H7 (cell line): ENCODE results near the gene C5AR1. TPM values are rescaled to one million over a fixed set of nuclear protein-coding genes. Genes with fewer than 3 reads are reported as not detected.
"Not testable (repeated sequence)": the region's sequence is repeated elsewhere in the genome, so short reads cannot be mapped to it uniquely, and the experiment has no call there.

Experiments used
- DNase-seq: peaks from one replicate; pipeline ENCODE4 v3.0.0; 2012
- H3K27me3 ChIP-seq: 2 replicates; pipeline ENCODE4 v1.6.0; 2011; ENCODE audit warnings: mild to moderate bottlenecking, low read length; ENCODE audit not compliant: control insufficient read depth, insufficient read depth
- H3K36me3 ChIP-seq: replicated peaks from 2 replicates; pipeline ENCODE4 v1.5.1; 2011; ENCODE audit warnings: low read length; ENCODE audit not compliant: control insufficient read depth, insufficient read depth
- H3K4me3 ChIP-seq: 2 replicates; pipeline ENCODE4 v1.5.1; 2011; ENCODE audit warnings: low read depth, mild to moderate bottlenecking, control low read depth, low read length, moderate library complexity; ENCODE audit not compliant: insufficient read depth
- total RNA-seq: library from RNA; depleted of rRNA; stranded (reverse); fragments of >200 nt; shearing (Covaris generic); gene quantifications from 2 replicates; pipeline ENCODE4 v1.2.3, GENCODE V29; 2014

The C5AR1 gene
- total RNA-seq, 1 experiment from 2014 or later: 0.17 TPM

DNA sequence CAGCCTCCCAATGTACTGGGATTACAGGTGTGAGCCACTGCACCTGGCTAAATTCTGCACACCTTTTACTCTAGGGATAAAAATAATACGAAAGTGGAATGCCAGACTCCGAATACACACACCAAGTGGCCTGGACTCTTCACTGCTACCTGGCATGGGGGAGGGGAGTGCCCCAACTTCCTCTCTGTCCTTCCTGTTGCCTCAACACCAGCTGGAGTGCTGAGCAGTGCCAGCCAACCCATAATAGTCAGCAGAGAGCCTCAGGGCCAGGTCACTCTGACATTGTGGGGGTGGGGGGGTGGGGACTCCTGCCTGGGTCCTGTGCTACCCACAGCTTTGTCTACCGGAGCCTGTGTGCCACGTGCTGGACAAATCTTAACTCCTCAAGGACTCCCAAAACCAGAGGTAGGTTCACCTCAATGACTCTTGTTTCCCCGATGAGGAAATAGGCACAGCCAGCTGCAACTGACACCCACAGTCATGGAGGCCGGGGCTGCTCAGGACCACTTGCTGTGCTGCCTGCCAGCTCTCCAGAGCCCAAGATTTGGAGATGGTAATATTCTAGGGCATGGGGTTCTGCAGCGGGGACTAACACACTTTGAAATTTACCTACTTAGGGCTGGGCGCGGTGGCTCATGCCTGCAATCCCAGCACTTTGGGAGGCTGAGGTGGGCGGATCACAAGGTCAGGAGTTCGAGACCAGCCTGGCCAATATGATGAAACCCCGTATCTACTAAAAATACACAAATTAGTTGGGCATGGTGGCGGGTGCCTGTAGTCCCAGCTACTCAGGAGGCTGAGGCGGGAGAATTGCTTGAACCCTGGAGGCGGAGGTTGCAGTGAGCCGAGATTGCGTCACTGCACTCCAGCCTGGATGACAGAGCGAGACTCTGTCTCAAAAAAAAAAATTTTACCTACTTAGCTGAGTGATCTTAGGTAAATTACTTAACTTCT lies 27.4 kb downstream of the C5AR1 start:
- DNase-seq: peak; percentile 31
- H3K36me3 ChIP-seq, H3K27me3 ChIP-seq, H3K4me3 ChIP-seq: not testable (repeated sequence)

DNA sequence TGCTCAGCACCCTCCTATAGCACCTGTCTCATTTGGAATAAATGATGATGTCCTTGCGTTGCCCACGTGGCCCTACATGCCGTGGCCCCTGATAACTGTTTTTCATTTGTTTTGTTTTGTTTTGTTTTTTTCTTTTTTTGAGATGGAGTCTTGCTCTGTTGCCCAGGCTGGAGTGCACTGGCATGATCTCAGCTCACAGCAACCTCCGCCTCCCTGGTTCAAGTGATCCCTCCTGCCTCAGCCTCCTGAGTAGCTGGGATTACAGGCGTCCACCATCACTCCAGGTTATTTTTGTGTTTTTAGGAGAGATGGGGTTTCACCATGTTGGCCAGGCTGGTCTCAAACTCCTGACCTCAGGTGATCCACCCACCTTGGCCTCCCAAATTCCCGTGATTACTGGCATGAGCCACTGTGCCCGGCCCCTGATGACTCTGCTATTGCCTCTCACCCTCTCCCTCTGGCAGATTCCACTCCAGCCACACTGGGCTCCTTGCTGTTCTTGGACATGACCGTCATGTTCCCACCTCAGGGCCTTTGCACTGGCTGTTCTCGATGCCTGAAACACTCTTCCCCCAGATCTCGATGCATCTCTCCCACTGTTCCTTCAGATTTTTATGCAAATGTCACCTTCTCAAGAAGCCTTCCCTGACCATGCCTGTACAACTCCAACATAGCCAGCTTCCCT lies 29.7 kb downstream of the C5AR1 start:
- Histone ChIP-seq H3K4me3 (no peak overlapping the region), H3K27me3 (no peaks in the 10 kb centered on the region), H3K36me3 (no peaks in the 10 kb centered on the region)
- no peak for DNase-seq

- H3K4me3 ChIP-seq: no peak overlapping the region
- no peaks in the 10 kb centered on the region for H3K36me3 ChIP-seq
- no peak for DNase-seq
- H3K27me3 ChIP-seq: no peaks in the 10 kb centered on the region
Observed at GRCh38 chr19:47340477-47341208, 31.0 kb downstream of the C5AR1 start.

DNA sequence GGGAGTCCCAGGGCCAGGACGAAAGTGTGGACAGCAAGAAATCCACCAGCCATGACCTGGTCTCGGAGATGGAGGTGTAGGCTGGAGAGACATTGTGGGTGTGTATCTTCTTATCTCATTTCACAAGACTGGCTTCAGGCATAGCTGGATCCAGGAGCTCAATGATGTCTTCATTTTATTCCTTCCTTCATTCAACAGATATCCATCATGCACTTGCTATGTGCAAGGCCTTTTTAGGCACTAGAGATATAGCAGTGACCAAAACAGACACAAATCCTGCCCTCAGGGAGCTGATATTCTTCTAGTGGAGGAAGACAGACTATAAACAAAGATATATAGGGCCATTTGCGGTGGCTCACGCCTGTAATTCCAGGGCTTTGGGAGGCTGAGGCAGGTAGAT lies 32.1 kb downstream of the C5AR1 start:
- Histone ChIP-seq H3K36me3 (no peaks in the 10 kb centered on the region), H3K4me3 (no peak overlapping the region), H3K27me3 (no peaks in the 10 kb centered on the region)
- DNase-seq: no peak

GRCh38 chr19:47343194-47343802 lies 33.6 kb downstream of the C5AR1 start:
- Histone ChIP-seq H3K4me3 (no peak overlapping the region), H3K36me3 (no peaks in the 10 kb centered on the region), H3K27me3 (no peaks in the 10 kb centered on the region; the same call in 1 of the 2 replicates)
- DNase-seq: no peak

DNA sequence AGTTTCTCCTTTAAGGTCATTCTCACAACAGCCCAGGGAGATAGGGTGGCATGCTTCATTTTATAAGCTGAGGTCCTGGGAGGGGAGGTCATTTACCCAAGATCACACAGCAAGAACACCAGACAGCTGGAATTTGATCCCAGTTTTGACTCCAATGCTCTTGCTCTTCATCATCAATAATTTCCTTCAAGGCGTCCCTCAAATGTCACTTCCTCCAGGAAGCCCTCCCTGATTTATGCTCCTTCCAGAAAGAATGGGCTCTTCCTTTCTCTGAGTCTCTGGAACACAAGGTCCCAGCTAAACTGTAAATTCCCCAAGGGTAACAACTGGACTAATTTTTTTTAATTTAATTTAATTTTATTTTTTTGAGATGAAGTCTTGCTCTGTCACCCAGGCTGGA lies 34.8 kb downstream of the C5AR1 start:
- DNase-seq: no peak
- no peak overlapping the region for H3K4me3 ChIP-seq
- H3K36me3 ChIP-seq: no peaks in the 10 kb centered on the region
- peaks cover 3% of the 10 kb centered on the region; the same call in 1 of the 2 replicates for H3K27me3 ChIP-seq

DNA sequence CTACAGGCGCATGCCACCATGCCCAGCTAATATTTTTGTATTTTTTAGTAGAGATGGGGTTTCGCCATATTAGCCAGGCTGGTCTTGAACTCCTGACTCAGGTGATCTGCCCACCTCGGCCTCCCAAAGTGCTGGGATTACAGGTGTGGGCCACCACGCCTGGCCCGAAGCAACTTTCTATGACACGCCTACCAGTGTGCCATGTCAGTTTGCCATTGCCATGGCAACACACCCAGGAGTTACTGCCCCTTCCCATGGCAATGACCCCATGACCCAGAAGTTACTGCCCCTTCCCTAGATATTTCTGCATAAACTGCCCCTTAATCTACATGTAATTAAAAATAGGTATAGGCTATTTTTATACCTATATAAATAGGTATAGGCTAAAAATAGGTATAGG lies 36.4 kb downstream of the C5AR1 start:
- H3K27me3 ChIP-seq, H3K36me3 ChIP-seq, DNase-seq, H3K4me3 ChIP-seq: not testable (repeated sequence)

- peak within 1 kb of the TSS; percentile 55 for H3K4me3 ChIP-seq
- peaks cover 3% of the 10 kb centered on the region; the same call in 1 of the 2 replicates for H3K27me3 ChIP-seq
Observed at GRCh38 chr19:47348819-47349795, 39.4 kb downstream of the C5AR1 start, which contains the start of gene DHX34. Gene DHX34, plus strand, starts transcription at chr19:47349315. Its CDS starts 3,716 bp downstream, at chr19:47353031.

DNA sequence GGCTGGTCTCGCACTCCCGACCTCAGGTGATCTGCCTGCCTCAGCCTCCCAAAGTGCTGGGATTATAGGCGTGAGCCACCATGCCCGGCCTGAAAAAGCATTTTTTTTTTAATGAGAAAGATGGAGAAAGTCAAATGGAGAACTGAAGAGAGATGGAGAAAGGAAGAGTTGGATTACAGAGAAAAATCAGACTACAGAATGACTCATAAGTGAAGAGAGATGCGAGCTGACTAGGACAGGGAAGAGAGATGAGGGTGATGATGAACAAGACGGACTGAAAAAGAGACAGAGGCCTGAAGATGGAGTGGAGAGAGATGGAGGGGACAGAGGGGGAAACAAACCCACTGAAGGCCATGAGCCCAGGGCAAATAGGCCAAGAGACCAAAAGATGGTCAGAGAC lies 41.0 kb downstream of the C5AR1 start:
- no peak overlapping the region for H3K4me3 ChIP-seq
- H3K36me3 ChIP-seq: peaks cover 20% of the 10 kb centered on the region
- DNase-seq: no peak
- peaks cover 3% of the 10 kb centered on the region; the same call in 1 of the 2 replicates for H3K27me3 ChIP-seq

More at GRCh38 chr19:47348819-47349795, 39.4 kb downstream of the C5AR1 start, which contains the start of gene DHX34:
- H3K36me3 ChIP-seq: peaks cover 13% of the 10 kb centered on the region
- DNase-seq: peak; percentile 100

GRCh38 chr19:47351548-47351947 lies 41.9 kb downstream of the C5AR1 start:
- H3K4me3 ChIP-seq: no peak overlapping the region
- H3K27me3 ChIP-seq: peaks cover 3% of the 10 kb centered on the region; the same call in 1 of the 2 replicates
- peaks cover 23% of the 10 kb centered on the region for H3K36me3 ChIP-seq
- peak; percentile 88 for DNase-seq

GRCh38 chr19:47352095-47352494 lies 42.4 kb downstream of the C5AR1 start:
- H3K27me3 ChIP-seq: peaks cover 3% of the 10 kb centered on the region; the same call in 1 of the 2 replicates
- no peak overlapping the region for H3K4me3 ChIP-seq
- peaks cover 27% of the 10 kb centered on the region for H3K36me3 ChIP-seq
- peak; percentile 30 for DNase-seq

DNA sequence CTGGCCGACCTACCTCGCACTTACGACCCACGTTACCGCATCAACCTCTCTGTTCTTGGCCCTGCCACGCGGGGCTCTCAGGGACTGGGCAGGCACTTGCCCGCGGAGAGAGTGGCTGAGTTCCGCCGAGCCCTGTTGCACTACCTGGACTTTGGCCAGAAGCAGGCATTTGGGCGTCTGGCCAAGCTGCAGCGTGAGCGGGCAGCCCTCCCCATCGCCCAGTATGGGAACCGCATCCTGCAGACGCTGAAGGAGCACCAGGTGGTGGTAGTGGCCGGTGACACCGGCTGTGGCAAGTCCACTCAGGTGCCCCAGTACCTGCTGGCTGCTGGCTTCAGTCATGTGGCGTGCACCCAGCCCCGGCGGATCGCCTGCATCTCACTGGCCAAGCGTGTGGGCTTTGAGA lies 43.6 kb downstream of the C5AR1 start:
- peak; percentile 24 for DNase-seq
- Histone ChIP-seq H3K4me3 (no peak overlapping the region), H3K36me3 (peaks cover 34% of the 10 kb centered on the region), H3K27me3 (peaks cover 3% of the 10 kb centered on the region; the same call in 1 of the 2 replicates)

GRCh38 chr19:47356900-47357299 lies 47.2 kb downstream of the C5AR1 start:
- peaks cover 54% of the 10 kb centered on the region for H3K36me3 ChIP-seq

More at GRCh38 chr19:47356900-47357299, 47.2 kb downstream of the C5AR1 start:
- DNase-seq: no peak
- H3K27me3 ChIP-seq: no peaks in the 10 kb centered on the region
- H3K4me3 ChIP-seq: no peak overlapping the region
